K562 (cell line): Measurements from ENCODE around the gene ELP5. TPM values are rescaled to one million over a fixed set of nuclear protein-coding genes. Genes with fewer than 3 reads are reported as not detected.

ENCODE experiments used
- ATAC-seq: fragments of 200-7000 bp; cut with Tn5 transposase; 3 replicates; pipeline ENCODE4 v1.9.1; 2020; ENCODE audit warnings: moderate library complexity
- BruUV-seq: library from RNA; stranded (reverse); fragments of 400-500 nt; replicated peaks from 2 replicates; lab custom pipeline; 2021; lab: Mats Ljungman, UMichigan
- CTCF ChIA-PET: fragments of 300-600 bp; formaldehyde crosslinking; extraction: SDS; loops from one replicate; lab custom pipeline; 2021; ENCODE audit warnings: low intra/inter-chr PET ratio; lab: Yijun Ruan, JAX
- POLR2A ChIA-PET: fragments of 300-600, 350-650 bp; sonication (Branson Sonifier 250); formaldehyde crosslinking; extraction: SDS; loops from one replicate; lab custom pipeline; 2021; ENCODE audit warnings: antibody characterized with exemption, inconsistent platforms; lab: Yijun Ruan, JAX
- DNase-seq, 4 experiments: peaks; one replicate each; pipeline versions ENCODE4 v3.0.0 to v3.0.0-alpha.2; 2011 to 2018; ENCODE audit warnings: low spot score in 3 of 4, mixed read lengths in 3 of 4; ENCODE audit errors: extremely low read depth in 1 of 4
- FAIRE-seq: peaks from 2 replicates; lab custom pipeline; 2011; peaks lifted over from hg19 to GRCh38; lab: Jason Lieb, UNC
- H2AFZ ChIP-seq: 2 replicates; pipeline ENCODE4 v1.6.0; 2011; ENCODE audit warnings: low read depth, low read length, control low read depth, inconsistent platforms
- H3K27ac ChIP-seq: fragments of 200-600 bp; 3 replicates; pipeline ENCODE4 v1.8.0; 2011; ENCODE audit warnings: low read depth, mild to moderate bottlenecking, control low read depth, inconsistent platforms, low read length, moderate library complexity, mixed read lengths; ENCODE audit errors: extremely low read depth
- H3K27me3 ChIP-seq, 2 experiments: fragments of 300-600 bp in 1 of 2; 2 replicates in 1 of 2; 3 replicates in 1 of 2; pipeline versions ENCODE4 v1.6.0 to v1.8.0; 2011; ENCODE audit warnings: inconsistent platforms in 2 of 2, low read length in 2 of 2, mild to moderate bottlenecking in 1 of 2, mixed read lengths in 1 of 2, moderate library complexity in 1 of 2; ENCODE audit not compliant: control insufficient read depth in 2 of 2, insufficient read depth in 2 of 2
- H3K36me3 ChIP-seq: fragments of 300-600 bp; 3 replicates; pipeline ENCODE4 v1.8.0; 2011; ENCODE audit warnings: mild to moderate bottlenecking, low read length, inconsistent platforms; ENCODE audit not compliant: control insufficient read depth, insufficient read depth
- H3K4me1 ChIP-seq, 2 experiments: fragments of 200-600 bp in 1 of 2; replicated peaks in 1 of 2; 2 replicates in 1 of 2; 3 replicates in 1 of 2; pipeline versions ENCODE4 v1.5.1 to v1.8.0; 2011; ENCODE audit warnings: inconsistent platforms in 2 of 2, low read length in 2 of 2, mild to moderate bottlenecking in 1 of 2, mixed read lengths in 1 of 2, moderate library complexity in 1 of 2; ENCODE audit not compliant: control insufficient read depth in 2 of 2, insufficient read depth in 2 of 2
- H3K4me2 ChIP-seq: 2 replicates; pipeline ENCODE4 v1.6.1; 2011; ENCODE audit warnings: low read length, control low read depth, inconsistent platforms, mixed read lengths; ENCODE audit not compliant: insufficient read depth
- H3K4me3 ChIP-seq: fragments of 200-600 bp; sonication (generic), shearing (Covaris generic); 2 replicates; pipeline ENCODE4 v1.5.1; 2016; ENCODE audit warnings: control low read depth, inconsistent platforms
- H3K79me2 ChIP-seq: fragments of 200-600 bp; 3 replicates; pipeline ENCODE4 v1.8.0; 2011; ENCODE audit warnings: low read length, inconsistent platforms; ENCODE audit not compliant: control insufficient read depth, insufficient read depth
- H3K9ac ChIP-seq, 2 experiments: 2 replicates each; pipeline versions ENCODE4 v1.6.0 to v1.6.1; 2011; ENCODE audit warnings: low read depth in 2 of 2, low read length in 2 of 2, control low read depth in 1 of 2, inconsistent platforms in 1 of 2, mild to moderate bottlenecking in 1 of 2, mixed read lengths in 1 of 2; ENCODE audit not compliant: insufficient read depth in 1 of 2
- H3K9me1 ChIP-seq: one replicate; pipeline ENCODE4 v1.6.0; 2011; ENCODE audit warnings: inconsistent platforms, mild to moderate bottlenecking, low read length, moderate library complexity; ENCODE audit not compliant: control insufficient read depth, insufficient read depth
- H3K9me3 ChIP-seq: replicated peaks from 2 replicates; pipeline ENCODE4 v1.5.1; 2011; ENCODE audit warnings: low read depth, low read length, inconsistent platforms; ENCODE audit not compliant: control insufficient read depth, insufficient read depth
- H4K20me1 ChIP-seq: replicated peaks from 2 replicates; pipeline ENCODE4 v1.6.1; 2011; ENCODE audit warnings: low read length, inconsistent platforms, mixed read lengths; ENCODE audit not compliant: control insufficient read depth, insufficient read depth
- EP400 ChIP-seq: fragments of 450-650 bp; IDR thresholded peaks from 2 replicates; pipeline ENCODE4 v1.6.1; 2017; ENCODE audit warnings: antibody characterized with exemption, mild to moderate bottlenecking, moderate library complexity
- ERF ChIP-seq: fragments of 450-650 bp; formaldehyde crosslinking; IDR thresholded peaks from 2 replicates; pipeline ENCODE4 v1.4.0; 2020; ENCODE audit warnings: mild to moderate bottlenecking, mixed read lengths
- MEIS2 ChIP-seq: fragments of 450-650 bp; IDR thresholded peaks from 2 replicates; pipeline ENCODE4 v1.6.1; 2014; ENCODE audit warnings: mild to moderate bottlenecking; ENCODE audit not compliant: partially characterized antibody
- NONO ChIP-seq, 2 experiments: fragments of 200-400 bp in 1 of 2; fragments of 450-650 bp in 1 of 2; formaldehyde crosslinking in 1 of 2; IDR thresholded peaks; 2 replicates each; pipeline ENCODE4 v1.6.1; 2017; ENCODE audit warnings: low read depth in 2 of 2, mild to moderate bottlenecking in 2 of 2, moderate library complexity in 2 of 2, low read length in 1 of 2
- POLR2A ChIP-seq: fragments of 450-650 bp; conservative IDR thresholded peaks from 2 replicates; pipeline ENCODE4 v1.6.1; 2016
- TAL1 ChIP-seq: fragments of 450-650 bp; IDR thresholded peaks from 2 replicates; pipeline ENCODE4 v1.6.1; 2016; ENCODE audit warnings: mild to moderate bottlenecking
- ZNF239 ChIP-seq: fragments of 250-450 bp; sonication (Bioruptor Pico); IDR thresholded peaks from 2 replicates; pipeline ENCODE4 v1.4.0; 2020; ENCODE audit warnings: mild to moderate bottlenecking
- WGBS: fragments of 100-300 bp; shearing (Covaris generic); methylation state at CpG from one replicate; pipeline ENCODE4 v1.1.6; 2016; ENCODE audit warnings: low coverage, mixed read lengths; ENCODE audit not compliant: insufficient coverage; ENCODE audit errors: missing lambda C conversion rate; 5-methylcytosine and 5-hydroxymethylcytosine counted together
- in situ Hi-C: fragments of 300-500 bp; cut with MboI; formaldehyde crosslinking; loops from 4 replicates; pipeline ENCODE4 v1.15.0; 2018; ENCODE audit warnings: inconsistent platforms, mixed read lengths
- intact Hi-C: fragments of 100-400 bp; cut with micrococcal nuclease; formaldehyde crosslinking; loops from 2 replicates; pipeline ENCODE4 v1.14.2; 2022
- polyA plus RNA-seq, 8 experiments: library from polyadenylated mRNA; depleted of rRNA in 4 of 8; stranded (reverse) in 5 of 8; unstranded in 3 of 8; fragments of >200 nt; fragmentation: Nextera tagmentation in 2 of 8; fragmentation: Illumina TruSeq in 1 of 8; extraction: Ambion mirVana in 2 of 8; extraction: Trizol in 1 of 8; gene quantifications; 2 replicates each; pipeline versions ENCODE4 v1.2.1 to v1.2.3, GENCODE V29; 2011 to 2014; ENCODE audit warnings: inconsistent platforms in 1 of 8, missing spikeins in 1 of 8
- total RNA-seq, 7 experiments: library from RNA; depleted of rRNA in 6 of 7; stranded (reverse); fragments of >200 nt in 6 of 7; fragmentation: Illumina TruSeq in 2 of 7; extraction: Trizol in 2 of 7; gene quantifications; 2 replicates each; pipeline versions ENCODE4 v1.2.1 to v1.2.3, GENCODE V29; 2011 to 2021; ENCODE audit warnings: low replicate concordance in 1 of 7
- TF ChIP-seq, protein P1 (sequence below), 2 experiments: fragments of 450-650 bp; formaldehyde crosslinking in 1 of 2; IDR thresholded peaks; 2 replicates each; pipeline versions ENCODE4 v1.4.0 to v1.6.1; 2014 to 2020; ENCODE audit warnings: mild to moderate bottlenecking in 2 of 2, borderline replicate concordance in 1 of 2, low read depth in 1 of 2
- TF ChIP-seq, protein P2 (sequence below): sonication (generic); formaldehyde crosslinking; IDR thresholded peaks from 2 replicates; pipeline ENCODE4 v1.9.0; 2022; ENCODE audit warnings: mild to moderate bottlenecking, missing genetic modification reagents
- TF ChIP-seq, protein P3 (sequence below): sonication (generic); formaldehyde crosslinking; IDR thresholded peaks from 2 replicates; pipeline ENCODE4 v1.8.0; 2022; ENCODE audit warnings: missing genetic modification reagents, mild to moderate bottlenecking, moderate library complexity, borderline replicate concordance
- TF ChIP-seq, protein P4 (sequence below): fragments of 200-800 bp; sonication (Bioruptor generic); IDR thresholded peaks from 2 replicates; pipeline ENCODE4 v1.6.1; 2017; ENCODE audit warnings: missing genetic modification characterization, missing compliant biosample characterization

Gene ELP5
- total and polyA plus RNA-seq, 9 of the 15 experiments (the other 6 are each of a cell fraction or from before 2014, with no cell fraction given): 25.7 to 77.9 (median 52.9) TPM

DNA sequence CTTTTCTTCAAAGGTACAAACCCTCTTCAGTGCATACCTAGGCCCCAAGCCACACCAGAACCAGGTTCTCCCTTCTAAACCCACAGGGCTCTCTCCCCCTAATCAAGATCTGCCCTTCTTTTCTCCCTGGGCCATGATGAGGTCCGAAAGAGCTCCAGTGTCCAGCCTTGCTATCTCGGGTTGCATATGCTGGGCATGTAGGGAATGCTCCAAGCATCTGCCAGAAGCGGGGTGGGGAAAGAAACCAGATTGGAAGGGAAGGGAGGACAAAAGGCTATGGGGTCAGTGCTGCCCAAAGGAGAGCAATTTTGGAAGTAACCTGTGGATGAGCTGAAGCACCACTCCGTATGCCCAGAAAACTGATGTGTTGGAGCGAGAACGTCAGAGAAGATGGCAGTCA is 2.8 kb upstream of the ELP5 start:
- Histone ChIP-seq H4K20me1 (no peaks in the 10 kb centered on the region), H3K9me1 (no peaks in the 10 kb centered on the region), H3K27ac (no peak overlapping the region; the same call in 2 of the 3 replicates), H3K4me3 (peak overlapping the region; percentile 2; the same call in 1 of the 2 replicates), H3K9ac (peak overlapping the region in 1 of 2 experiments; percentile 97; a peak in 1 of 4 replicates), H3K27me3 (no peaks in the 10 kb centered on the region), H3K4me2 (peak overlapping the region; percentile 37), H3K4me1 (peaks cover 13 to 19% of the 10 kb centered on the region in 2 experiments; a peak in 4 of 5 replicates), H3K36me3 (peaks cover 43% of the 10 kb centered on the region), H3K79me2 (peaks cover 60% of the 10 kb centered on the region), H2AFZ (no peak overlapping the region), H3K9me3 (no peaks in the 10 kb centered on the region)
- POLR2A ChIA-PET: interaction anchor here (1.2 to 2.5 kb wide), 3 partner anchors 10 to 14 kb away, joined by 3 to 8 read pairs (median 7); partner anchors contain the start of gene PHF23
- CTCF ChIA-PET: no interaction called here
- DNase-seq (no peak), ATAC-seq (no peak), FAIRE-seq (no peak)
- in situ Hi-C loops: no loop called here
- no TSS peak for BruUV-seq
- 59% methylated on average over 6 of the region's 6 CpGs for WGBS
- intact Hi-C loops: no loop called here
- TF ChIP-seq NONO (IDR thresholded peaks at IDR 0.05; ENCODE audit: low read depth in 2 of 2, low read length in 1 of 2) (no peak), TAL1 (no peak), ZNF239 (CRISPR knock-in tag) (no peak), MEIS2 (no peak), EP400 (no peak), POLR2A (no peak), ERF (no peak)
- TF ChIP-seq, protein P1, sequence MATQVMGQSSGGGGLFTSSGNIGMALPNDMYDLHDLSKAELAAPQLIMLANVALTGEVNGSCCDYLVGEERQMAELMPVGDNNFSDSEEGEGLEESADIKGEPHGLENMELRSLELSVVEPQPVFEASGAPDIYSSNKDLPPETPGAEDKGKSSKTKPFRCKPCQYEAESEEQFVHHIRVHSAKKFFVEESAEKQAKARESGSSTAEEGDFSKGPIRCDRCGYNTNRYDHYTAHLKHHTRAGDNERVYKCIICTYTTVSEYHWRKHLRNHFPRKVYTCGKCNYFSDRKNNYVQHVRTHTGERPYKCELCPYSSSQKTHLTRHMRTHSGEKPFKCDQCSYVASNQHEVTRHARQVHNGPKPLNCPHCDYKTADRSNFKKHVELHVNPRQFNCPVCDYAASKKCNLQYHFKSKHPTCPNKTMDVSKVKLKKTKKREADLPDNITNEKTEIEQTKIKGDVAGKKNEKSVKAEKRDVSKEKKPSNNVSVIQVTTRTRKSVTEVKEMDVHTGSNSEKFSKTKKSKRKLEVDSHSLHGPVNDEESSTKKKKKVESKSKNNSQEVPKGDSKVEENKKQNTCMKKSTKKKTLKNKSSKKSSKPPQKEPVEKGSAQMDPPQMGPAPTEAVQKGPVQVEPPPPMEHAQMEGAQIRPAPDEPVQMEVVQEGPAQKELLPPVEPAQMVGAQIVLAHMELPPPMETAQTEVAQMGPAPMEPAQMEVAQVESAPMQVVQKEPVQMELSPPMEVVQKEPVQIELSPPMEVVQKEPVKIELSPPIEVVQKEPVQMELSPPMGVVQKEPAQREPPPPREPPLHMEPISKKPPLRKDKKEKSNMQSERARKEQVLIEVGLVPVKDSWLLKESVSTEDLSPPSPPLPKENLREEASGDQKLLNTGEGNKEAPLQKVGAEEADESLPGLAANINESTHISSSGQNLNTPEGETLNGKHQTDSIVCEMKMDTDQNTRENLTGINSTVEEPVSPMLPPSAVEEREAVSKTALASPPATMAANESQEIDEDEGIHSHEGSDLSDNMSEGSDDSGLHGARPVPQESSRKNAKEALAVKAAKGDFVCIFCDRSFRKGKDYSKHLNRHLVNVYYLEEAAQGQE (IDR thresholded peaks at IDR 0.05; ENCODE audit: borderline replicate concordance): no peak
- TF ChIP-seq, protein P1 (CRISPR knock-in tag; IDR thresholded peaks at IDR 0.05; ENCODE audit: low read depth): no peak
- TF ChIP-seq, protein P2, sequence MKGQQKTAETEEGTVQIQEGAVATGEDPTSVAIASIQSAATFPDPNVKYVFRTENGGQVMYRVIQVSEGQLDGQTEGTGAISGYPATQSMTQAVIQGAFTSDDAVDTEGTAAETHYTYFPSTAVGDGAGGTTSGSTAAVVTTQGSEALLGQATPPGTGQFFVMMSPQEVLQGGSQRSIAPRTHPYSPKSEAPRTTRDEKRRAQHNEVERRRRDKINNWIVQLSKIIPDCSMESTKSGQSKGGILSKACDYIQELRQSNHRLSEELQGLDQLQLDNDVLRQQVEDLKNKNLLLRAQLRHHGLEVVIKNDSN (CRISPR knock-in tag): no peak
- TF ChIP-seq, protein P3, sequence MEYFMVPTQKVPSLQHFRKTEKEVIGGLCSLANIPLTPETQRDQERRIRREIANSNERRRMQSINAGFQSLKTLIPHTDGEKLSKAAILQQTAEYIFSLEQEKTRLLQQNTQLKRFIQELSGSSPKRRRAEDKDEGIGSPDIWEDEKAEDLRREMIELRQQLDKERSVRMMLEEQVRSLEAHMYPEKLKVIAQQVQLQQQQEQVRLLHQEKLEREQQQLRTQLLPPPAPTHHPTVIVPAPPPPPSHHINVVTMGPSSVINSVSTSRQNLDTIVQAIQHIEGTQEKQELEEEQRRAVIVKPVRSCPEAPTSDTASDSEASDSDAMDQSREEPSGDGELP (CRISPR knock-in tag): no peak
- TF ChIP-seq, protein P4, sequence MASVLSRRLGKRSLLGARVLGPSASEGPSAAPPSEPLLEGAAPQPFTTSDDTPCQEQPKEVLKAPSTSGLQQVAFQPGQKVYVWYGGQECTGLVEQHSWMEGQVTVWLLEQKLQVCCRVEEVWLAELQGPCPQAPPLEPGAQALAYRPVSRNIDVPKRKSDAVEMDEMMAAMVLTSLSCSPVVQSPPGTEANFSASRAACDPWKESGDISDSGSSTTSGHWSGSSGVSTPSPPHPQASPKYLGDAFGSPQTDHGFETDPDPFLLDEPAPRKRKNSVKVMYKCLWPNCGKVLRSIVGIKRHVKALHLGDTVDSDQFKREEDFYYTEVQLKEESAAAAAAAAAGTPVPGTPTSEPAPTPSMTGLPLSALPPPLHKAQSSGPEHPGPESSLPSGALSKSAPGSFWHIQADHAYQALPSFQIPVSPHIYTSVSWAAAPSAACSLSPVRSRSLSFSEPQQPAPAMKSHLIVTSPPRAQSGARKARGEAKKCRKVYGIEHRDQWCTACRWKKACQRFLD (CRISPR knock-in tag): no peak
